Muscle layer of duodenum (tissue), 2 donors: ENCODE measurements around the gene RGL3.

Experiments
- H3K27ac ChIP-seq: one replicate; pipeline ENCODE4 v1.7.0; 2013; ENCODE audit warnings: mild to moderate bottlenecking, low read length
- H3K27me3 ChIP-seq: one replicate; pipeline ENCODE4 v1.7.0; 2013; ENCODE audit warnings: low read depth, mild to moderate bottlenecking, control low read depth, low read length
- H3K36me3 ChIP-seq, 2 donors: one replicate each; pipeline ENCODE4 v1.7.0; 2013; ENCODE audit warnings: low read length in 2 of 2, control low read depth in 1 of 2, mild to moderate bottlenecking in 1 of 2; ENCODE audit not compliant: insufficient read depth in 2 of 2, control insufficient read depth in 1 of 2
- H3K4me1 ChIP-seq, 2 donors: one replicate each; pipeline ENCODE4 v1.7.0; 2013; ENCODE audit warnings: low read length in 2 of 2, mild to moderate bottlenecking in 2 of 2, control low read depth in 1 of 2, moderate library complexity in 1 of 2; ENCODE audit not compliant: insufficient read depth in 2 of 2, control insufficient read depth in 1 of 2
- H3K4me3 ChIP-seq, 2 donors: one replicate each; pipeline ENCODE4 v1.7.0; 2013; ENCODE audit warnings: low read length in 2 of 2, low read depth in 1 of 2, mild to moderate bottlenecking in 1 of 2
- H3K9me3 ChIP-seq, 2 donors: one replicate each; pipeline ENCODE4 v1.7.0; 2013; ENCODE audit warnings: low read length in 2 of 2, control low read depth in 1 of 2, mild to moderate bottlenecking in 1 of 2; ENCODE audit not compliant: control insufficient read depth in 1 of 2
- donor health status: healthy.

Gene RGL3

GRCh38 chr19:11425719-11426457, 6.8 kb upstream of the RGL3 start:
- Histone ChIP-seq H3K27ac (no peak overlapping the region), H3K4me3 (no peak overlapping the region), H3K36me3 (no peaks in the 10 kb centered on the region), H3K4me1 (peaks cover 0 to 24% of the 10 kb centered on the region in 2 donors), H3K27me3 (peaks cover 25% of the 10 kb centered on the region), H3K9me3 (no peaks in the 10 kb centered on the region)

- Histone ChIP-seq H3K27ac (no peak overlapping the region), H3K36me3 (no peaks in the 10 kb centered on the region), H3K27me3 (peaks cover 36% of the 10 kb centered on the region), H3K9me3 (no peaks in the 10 kb centered on the region), H3K4me3 (no peak overlapping the region), H3K4me1 (peaks cover 0 to 33% of the 10 kb centered on the region in 2 donors)
These were observed 4.7 kb upstream of the RGL3 start for GRCh38 chr19:11423791-11424181.

GRCh38 chr19:11423164-11423790, 4.2 kb upstream of the RGL3 start:
- Histone ChIP-seq H3K9me3 (no peaks in the 10 kb centered on the region), H3K27ac (no peak overlapping the region), H3K4me3 (no peak overlapping the region), H3K36me3 (no peaks in the 10 kb centered on the region), H3K4me1 (peaks cover 0 to 38% of the 10 kb centered on the region in 2 donors), H3K27me3 (peaks cover 41% of the 10 kb centered on the region)

GRCh38 chr19:11422163-11423065, 3.3 kb upstream of the RGL3 start:
- no peaks in the 10 kb centered on the region for H3K9me3 ChIP-seq
- H3K27me3 ChIP-seq: peaks cover 42% of the 10 kb centered on the region
- H3K4me1 ChIP-seq: peaks cover 0 to 38% of the 10 kb centered on the region in 2 donors
- H3K4me3 ChIP-seq: peak overlapping the region; percentile 21 to 48
- no peak overlapping the region for H3K27ac ChIP-seq
- H3K36me3 ChIP-seq: no peaks in the 10 kb centered on the region

GRCh38 chr19:11421371-11422098, 2.4 kb upstream of the RGL3 start:
- Histone ChIP-seq H3K27ac (no peak overlapping the region), H3K9me3 (no peaks in the 10 kb centered on the region), H3K4me1 (peaks cover 0 to 38% of the 10 kb centered on the region in 2 donors), H3K36me3 (no peaks in the 10 kb centered on the region), H3K4me3 (peak overlapping the region; percentile 23 to 48), H3K27me3 (peaks cover 42% of the 10 kb centered on the region)

GRCh38 chr19:11420429-11421370, 1.6 kb upstream of the RGL3 start:
- Histone ChIP-seq H3K9me3 (no peaks in the 10 kb centered on the region), H3K4me3 (peak overlapping the region; percentile 23 to 45), H3K36me3 (no peaks in the 10 kb centered on the region), H3K4me1 (peaks cover 0 to 38% of the 10 kb centered on the region in 2 donors), H3K27me3 (peaks cover 42% of the 10 kb centered on the region), H3K27ac (no peak overlapping the region)

GRCh38 chr19:11418094-11418548, 993 bp downstream of the RGL3 start:
- no peak overlapping the region for H3K27ac ChIP-seq
- H3K4me3 ChIP-seq: peak overlapping the region in 1 of 2 donors; percentile 51
- peaks cover 31% of the 10 kb centered on the region for H3K27me3 ChIP-seq
- H3K36me3 ChIP-seq: no peaks in the 10 kb centered on the region
- peaks cover 0 to 34% of the 10 kb centered on the region in 2 donors for H3K4me1 ChIP-seq
- no peaks in the 10 kb centered on the region for H3K9me3 ChIP-seq

GRCh38 chr19:11416346-11417052, 2.6 kb downstream of the RGL3 start:
- Histone ChIP-seq H3K27ac (no peak overlapping the region), H3K27me3 (peaks cover 23% of the 10 kb centered on the region), H3K4me3 (no peak overlapping the region), H3K9me3 (no peaks in the 10 kb centered on the region), H3K36me3 (no peaks in the 10 kb centered on the region), H3K4me1 (peaks cover 0 to 20% of the 10 kb centered on the region in 2 donors)

- Histone ChIP-seq H3K36me3 (no peaks in the 10 kb centered on the region), H3K27ac (no peak overlapping the region), H3K27me3 (peaks cover 10% of the 10 kb centered on the region), H3K4me1 (peaks cover 0 to 7% of the 10 kb centered on the region in 2 donors), H3K4me3 (no peak overlapping the region), H3K9me3 (no peaks in the 10 kb centered on the region)
These were observed 4.6 kb downstream of the RGL3 start for GRCh38 chr19:11414544-11414943.
